Cardiac muscle cell (in vitro differentiated cells and primary cell): ENCODE results near the gene G3BP1. TPM values are rescaled to one million over a fixed set of nuclear protein-coding genes. Genes with fewer than 3 reads are reported as not detected.

Experiments
- DNase-seq, 2 donors: peaks; one replicate each; pipeline versions ENCODE4 v3.0.0 to v3.0.0-alpha.2; 2010 to 2017; ENCODE audit warnings: low read depth in 1 of 2, low spot score in 1 of 2
- H3K27ac ChIP-seq: fragments of 200-600 bp; sonication (generic); 2 replicates; pipeline ENCODE4 v1.5.1; 2016
- H3K27me3 ChIP-seq: fragments of 200-600 bp; sonication (generic); 2 replicates; pipeline ENCODE4 v1.6.0; 2016; ENCODE audit warnings: control low read depth
- H3K36me3 ChIP-seq: fragments of 200-600 bp; sonication (generic); 2 replicates; pipeline ENCODE4 v1.5.1; 2016; ENCODE audit warnings: control low read depth
- H3K4me1 ChIP-seq: fragments of 200-600 bp; sonication (generic); 2 replicates; pipeline ENCODE4 v1.8.1; 2017; ENCODE audit warnings: low read depth, mild to moderate bottlenecking, mixed run types
- H3K4me3 ChIP-seq: fragments of 200-600 bp; sonication (generic); 2 replicates; pipeline ENCODE4 v1.5.1; 2016; ENCODE audit warnings: mild to moderate bottlenecking
- H3K9me3 ChIP-seq: fragments of 200-600 bp; sonication (generic); 2 replicates; pipeline ENCODE4 v1.5.1; 2017; ENCODE audit warnings: low read depth, mild to moderate bottlenecking, control low read depth
- CTCF ChIP-seq: IDR thresholded peaks from 2 replicates; pipeline ENCODE4 v1.5.1; 2012; ENCODE audit warnings: low read depth, mild to moderate bottlenecking, low read length
- polyA plus RNA-seq: library from polyadenylated mRNA; unstranded; fragments of >200 nt; fragmentation: Nextera tagmentation; extraction: Ambion mirVana; gene quantifications from 2 replicates; pipeline ENCODE4 v1.2.1, GENCODE V29; 2016
- total RNA-seq: library from RNA; depleted of rRNA; stranded (reverse); fragments of >200 nt; gene quantifications from 2 replicates; pipeline ENCODE4 v1.2.3, GENCODE V29; 2016

The G3BP1 gene
- total and polyA plus RNA-seq, 2 experiments from 2014 or later = 97.0 to 105 TPM

- H3K9me3 ChIP-seq = no peaks in the 10 kb centered on the region
- H3K36me3 ChIP-seq = no peaks in the 10 kb centered on the region
- H3K4me3 ChIP-seq = no peak overlapping the region
- H3K4me1 ChIP-seq = peaks cover 8% of the 10 kb centered on the region
- no peaks in the 10 kb centered on the region for H3K27me3 ChIP-seq
- DNase-seq = peak in 1 of 2 donors; percentile 95
- TF ChIP-seq CTCF = no peak
- peak overlapping the region; percentile 54 for H3K27ac ChIP-seq
Observed at GRCh38 chr5:151739939-151740335, 31.8 kb upstream of the G3BP1 start.

- H3K9me3 ChIP-seq = no peaks in the 10 kb centered on the region
- no peaks in the 10 kb centered on the region for H3K27me3 ChIP-seq
- H3K4me3 ChIP-seq = no peak overlapping the region
- H3K4me1 ChIP-seq = peaks cover 8% of the 10 kb centered on the region
- DNase-seq = peak; percentile 74 to 97
- H3K36me3 ChIP-seq = peaks cover 2% of the 10 kb centered on the region
- TF ChIP-seq CTCF = peak; percentile 81
- peak overlapping the region; percentile 54 for H3K27ac ChIP-seq
Observed at GRCh38 chr5:151740336-151740942, 31.3 kb upstream of the G3BP1 start.

GRCh38 chr5:151740958-151741373, 30.8 kb upstream of the G3BP1 start:
- H3K27me3 ChIP-seq = no peaks in the 10 kb centered on the region
- H3K4me3 ChIP-seq = no peak overlapping the region
- DNase-seq = peak in 1 of 2 donors; percentile 54
- no peak overlapping the region for H3K27ac ChIP-seq
- H3K4me1 ChIP-seq = peaks cover 8% of the 10 kb centered on the region
- no peaks in the 10 kb centered on the region for H3K9me3 ChIP-seq
- peaks cover 3% of the 10 kb centered on the region for H3K36me3 ChIP-seq
- TF ChIP-seq CTCF = no peak

- H3K27ac ChIP-seq = no peak overlapping the region
- no peaks in the 10 kb centered on the region for H3K9me3 ChIP-seq
- peaks cover 3% of the 10 kb centered on the region for H3K36me3 ChIP-seq
- DNase-seq = no peak
- no peak overlapping the region for H3K4me3 ChIP-seq
- no peak for TF ChIP-seq CTCF
- H3K27me3 ChIP-seq = no peaks in the 10 kb centered on the region
- H3K4me1 ChIP-seq = peaks cover 8% of the 10 kb centered on the region
Observed at GRCh38 chr5:151741678-151742423, 29.9 kb upstream of the G3BP1 start.

GRCh38 chr5:151742870-151743294, 28.9 kb upstream of the G3BP1 start:
- Histone ChIP-seq H3K9me3 (no peaks in the 10 kb centered on the region), H3K4me3 (no peak overlapping the region), H3K27me3 (no peaks in the 10 kb centered on the region), H3K27ac (no peak overlapping the region), H3K36me3 (peaks cover 3% of the 10 kb centered on the region), H3K4me1 (peaks cover 8% of the 10 kb centered on the region)
- peak; percentile 70 to 76 for DNase-seq
- TF ChIP-seq CTCF = peak; percentile 69
